NCI-H526 (cell line): ENCODE data around the gene TRABD2B.
A peak's percentile ranks its signal among the peaks of the same experiment; 100 is the strongest.

Source experiments
- DNase-seq, 2 experiments: peaks; one replicate each; lab custom pipeline; 2025; lab: John Stamatoyannopoulos, UW

Gene TRABD2B

GRCh38 chr1:48021792-48022191 lies 24.6 kb upstream of the TRABD2B start:
- DNase-seq: no peak

- DNase-seq: no peak
These were observed 22.6 kb upstream of the TRABD2B start for GRCh38 chr1:48019714-48020315.

- no peak for DNase-seq
These were observed 21.6 kb upstream of the TRABD2B start for GRCh38 chr1:48018799-48019198.

- no peak for DNase-seq
These were observed 20.5 kb upstream of the TRABD2B start for GRCh38 chr1:48017716-48018115.

GRCh38 chr1:48016515-48016914 lies 19.3 kb upstream of the TRABD2B start:
- no peak for DNase-seq

- DNase-seq: no peak
These were observed 16.1 kb upstream of the TRABD2B start for GRCh38 chr1:48013270-48013669.

GRCh38 chr1:48007047-48007446 lies 9.9 kb upstream of the TRABD2B start:
- DNase-seq: no peak

- DNase-seq: no peak
These were observed 9.1 kb upstream of the TRABD2B start for GRCh38 chr1:48006264-48006663.

GRCh38 chr1:48005253-48006117 lies 8.3 kb upstream of the TRABD2B start:
- no peak for DNase-seq

GRCh38 chr1:48003741-48004531 lies 6.8 kb upstream of the TRABD2B start:
- DNase-seq: no peak

- no peak for DNase-seq
These were observed 5.0 kb upstream of the TRABD2B start for GRCh38 chr1:48002142-48002541.

GRCh38 chr1:48001696-48002095 lies 4.5 kb upstream of the TRABD2B start:
- no peak for DNase-seq

GRCh38 chr1:48000883-48001282 lies 3.7 kb upstream of the TRABD2B start:
- DNase-seq: peak; percentile 57 to 59

GRCh38 chr1:47999097-47999496 lies 1.9 kb upstream of the TRABD2B start:
- DNase-seq: no peak

GRCh38 chr1:47998396-47998990 lies 1.3 kb upstream of the TRABD2B start:
- peak in 1 of 2 experiments; percentile 22 for DNase-seq

- DNase-seq: peak in 1 of 2 experiments; percentile 44
These were observed 569 bp downstream of the TRABD2B start for GRCh38 chr1:47996406-47997226.

GRCh38 chr1:47996060-47996405 lies 1.2 kb downstream of the TRABD2B start:
- DNase-seq: no peak

- DNase-seq: peak in 1 of 2 experiments; percentile 13
These were observed 1.7 kb downstream of the TRABD2B start for GRCh38 chr1:47995306-47996050.

- no peak for DNase-seq
These were observed 3.1 kb downstream of the TRABD2B start for GRCh38 chr1:47993881-47994625.

GRCh38 chr1:47993416-47993740 lies 3.8 kb downstream of the TRABD2B start:
- DNase-seq: no peak
